ENCODE measurements around the gene GRK5.

- TF ChIP-seq, protein P1, sequence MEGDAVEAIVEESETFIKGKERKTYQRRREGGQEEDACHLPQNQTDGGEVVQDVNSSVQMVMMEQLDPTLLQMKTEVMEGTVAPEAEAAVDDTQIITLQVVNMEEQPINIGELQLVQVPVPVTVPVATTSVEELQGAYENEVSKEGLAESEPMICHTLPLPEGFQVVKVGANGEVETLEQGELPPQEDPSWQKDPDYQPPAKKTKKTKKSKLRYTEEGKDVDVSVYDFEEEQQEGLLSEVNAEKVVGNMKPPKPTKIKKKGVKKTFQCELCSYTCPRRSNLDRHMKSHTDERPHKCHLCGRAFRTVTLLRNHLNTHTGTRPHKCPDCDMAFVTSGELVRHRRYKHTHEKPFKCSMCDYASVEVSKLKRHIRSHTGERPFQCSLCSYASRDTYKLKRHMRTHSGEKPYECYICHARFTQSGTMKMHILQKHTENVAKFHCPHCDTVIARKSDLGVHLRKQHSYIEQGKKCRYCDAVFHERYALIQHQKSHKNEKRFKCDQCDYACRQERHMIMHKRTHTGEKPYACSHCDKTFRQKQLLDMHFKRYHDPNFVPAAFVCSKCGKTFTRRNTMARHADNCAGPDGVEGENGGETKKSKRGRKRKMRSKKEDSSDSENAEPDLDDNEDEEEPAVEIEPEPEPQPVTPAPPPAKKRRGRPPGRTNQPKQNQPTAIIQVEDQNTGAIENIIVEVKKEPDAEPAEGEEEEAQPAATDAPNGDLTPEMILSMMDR (IDR thresholded peaks at IDR 0.05), result no peak
- no peak for TF ChIP-seq POLR2AphosphoS5 (IDR thresholded peaks at IDR 0.05)
- no peak for TF ChIP-seq POLR2A (IDR thresholded peaks at IDR 0.05)
These were observed 214.7 kb downstream of the GRK5 start for GRCh38 chr10:119421891-119422681.

Measured in sigmoid colon (tissue), 4 donors.